K562 (cell line): ENCODE data around the gene ACOD1. TPM values are rescaled to one million over a fixed set of nuclear protein-coding genes. Genes with fewer than 3 reads are reported as not detected.

Experiments
- ATAC-seq: fragments of 200-7000 bp; cut with Tn5 transposase; 3 replicates; pipeline ENCODE4 v1.9.1; 2020; ENCODE audit warnings: moderate library complexity
- BruUV-seq: library from RNA; stranded (reverse); fragments of 400-500 nt; replicated peaks from 2 replicates; lab custom pipeline; 2021; lab: Mats Ljungman, UMichigan
- CTCF ChIA-PET: fragments of 300-600 bp; formaldehyde crosslinking; extraction: SDS; loops from one replicate; lab custom pipeline; 2021; ENCODE audit warnings: low intra/inter-chr PET ratio; lab: Yijun Ruan, JAX
- POLR2A ChIA-PET: fragments of 300-600, 350-650 bp; sonication (Branson Sonifier 250); formaldehyde crosslinking; extraction: SDS; loops from one replicate; lab custom pipeline; 2021; ENCODE audit warnings: antibody characterized with exemption, inconsistent platforms; lab: Yijun Ruan, JAX
- DNase-seq, 4 experiments: peaks; one replicate each; pipeline versions ENCODE4 v3.0.0 to v3.0.0-alpha.2; 2011 to 2018; ENCODE audit warnings: low spot score in 3 of 4, mixed read lengths in 3 of 4; ENCODE audit errors: extremely low read depth in 1 of 4
- FAIRE-seq: peaks from 2 replicates; lab custom pipeline; 2011; peaks lifted over from hg19 to GRCh38; lab: Jason Lieb, UNC
- H2AFZ ChIP-seq: 2 replicates; pipeline ENCODE4 v1.6.0; 2011; ENCODE audit warnings: low read depth, low read length, control low read depth, inconsistent platforms
- H3K27ac ChIP-seq: fragments of 200-600 bp; 3 replicates; pipeline ENCODE4 v1.8.0; 2011; ENCODE audit warnings: low read depth, mild to moderate bottlenecking, control low read depth, inconsistent platforms, low read length, moderate library complexity, mixed read lengths; ENCODE audit errors: extremely low read depth
- H3K27me3 ChIP-seq, 2 experiments: fragments of 300-600 bp in 1 of 2; 2 replicates in 1 of 2; 3 replicates in 1 of 2; pipeline versions ENCODE4 v1.6.0 to v1.8.0; 2011; ENCODE audit warnings: inconsistent platforms in 2 of 2, low read length in 2 of 2, mild to moderate bottlenecking in 1 of 2, mixed read lengths in 1 of 2, moderate library complexity in 1 of 2; ENCODE audit not compliant: control insufficient read depth in 2 of 2, insufficient read depth in 2 of 2
- H3K36me3 ChIP-seq: fragments of 300-600 bp; 3 replicates; pipeline ENCODE4 v1.8.0; 2011; ENCODE audit warnings: mild to moderate bottlenecking, low read length, inconsistent platforms; ENCODE audit not compliant: control insufficient read depth, insufficient read depth
- H3K4me1 ChIP-seq, 2 experiments: fragments of 200-600 bp in 1 of 2; replicated peaks in 1 of 2; 2 replicates in 1 of 2; 3 replicates in 1 of 2; pipeline versions ENCODE4 v1.5.1 to v1.8.0; 2011; ENCODE audit warnings: inconsistent platforms in 2 of 2, low read length in 2 of 2, mild to moderate bottlenecking in 1 of 2, mixed read lengths in 1 of 2, moderate library complexity in 1 of 2; ENCODE audit not compliant: control insufficient read depth in 2 of 2, insufficient read depth in 2 of 2
- H3K4me2 ChIP-seq: 2 replicates; pipeline ENCODE4 v1.6.1; 2011; ENCODE audit warnings: low read length, control low read depth, inconsistent platforms, mixed read lengths; ENCODE audit not compliant: insufficient read depth
- H3K4me3 ChIP-seq: fragments of 200-600 bp; sonication (generic), shearing (Covaris generic); 2 replicates; pipeline ENCODE4 v1.5.1; 2016; ENCODE audit warnings: control low read depth, inconsistent platforms
- H3K79me2 ChIP-seq: fragments of 200-600 bp; 3 replicates; pipeline ENCODE4 v1.8.0; 2011; ENCODE audit warnings: low read length, inconsistent platforms; ENCODE audit not compliant: control insufficient read depth, insufficient read depth
- H3K9ac ChIP-seq, 2 experiments: 2 replicates each; pipeline versions ENCODE4 v1.6.0 to v1.6.1; 2011; ENCODE audit warnings: low read depth in 2 of 2, low read length in 2 of 2, control low read depth in 1 of 2, inconsistent platforms in 1 of 2, mild to moderate bottlenecking in 1 of 2, mixed read lengths in 1 of 2; ENCODE audit not compliant: insufficient read depth in 1 of 2
- H3K9me1 ChIP-seq: one replicate; pipeline ENCODE4 v1.6.0; 2011; ENCODE audit warnings: inconsistent platforms, mild to moderate bottlenecking, low read length, moderate library complexity; ENCODE audit not compliant: control insufficient read depth, insufficient read depth
- H3K9me3 ChIP-seq: replicated peaks from 2 replicates; pipeline ENCODE4 v1.5.1; 2011; ENCODE audit warnings: low read depth, low read length, inconsistent platforms; ENCODE audit not compliant: control insufficient read depth, insufficient read depth
- H4K20me1 ChIP-seq: replicated peaks from 2 replicates; pipeline ENCODE4 v1.6.1; 2011; ENCODE audit warnings: low read length, inconsistent platforms, mixed read lengths; ENCODE audit not compliant: control insufficient read depth, insufficient read depth
- CSDE1 ChIP-seq, 2 experiments: fragments of 450-650 bp; IDR thresholded peaks; 2 replicates each; pipeline ENCODE4 v1.6.1; 2016; ENCODE audit warnings: mild to moderate bottlenecking in 1 of 2
- DEAF1 ChIP-seq: fragments of 450-650 bp; formaldehyde crosslinking; IDR thresholded peaks from 2 replicates; pipeline ENCODE4 v1.4.0; 2020; ENCODE audit warnings: mild to moderate bottlenecking, moderate library complexity
- E2F6 ChIP-seq, 2 experiments: IDR thresholded peaks; 2 replicates each; pipeline ENCODE4 v1.6.1; 2011; ENCODE audit warnings: borderline replicate concordance in 1 of 2, control low read depth in 1 of 2, low read depth in 1 of 2, low read length in 1 of 2, mild to moderate bottlenecking in 1 of 2, mixed read lengths in 1 of 2, moderate library complexity in 1 of 2; ENCODE audit not compliant: insufficient read depth in 1 of 2, insufficient read length in 1 of 2, poor library complexity in 1 of 2, severe bottlenecking in 1 of 2; ENCODE audit errors: extremely low read depth in 1 of 2
- GABPB1 ChIP-seq: sonication (generic); formaldehyde crosslinking; IDR thresholded peaks from 2 replicates; pipeline ENCODE4 v1.8.0; 2022; ENCODE audit warnings: mild to moderate bottlenecking, missing genetic modification reagents
- MCM3 ChIP-seq: fragments of 450-650 bp; IDR thresholded peaks from 2 replicates; pipeline ENCODE4 v1.6.1; 2016
- MEF2A ChIP-seq: IDR thresholded peaks from 2 replicates; pipeline ENCODE4 v1.6.1; 2011; ENCODE audit warnings: low read depth, mild to moderate bottlenecking, low read length, moderate library complexity; ENCODE audit not compliant: control insufficient read depth
- PURB ChIP-seq: sonication (generic); formaldehyde crosslinking; IDR thresholded peaks from 2 replicates; pipeline ENCODE4 v1.9.0; 2021; ENCODE audit warnings: low read depth, mild to moderate bottlenecking, missing genetic modification reagents
- RAD21 ChIP-seq, 2 experiments: fragments of 250-450 bp in 1 of 2; fragments of 450-650 bp in 1 of 2; sonication (Bioruptor Pico) in 1 of 2; formaldehyde crosslinking in 1 of 2; IDR thresholded peaks in 1 of 2; conservative IDR thresholded peaks in 1 of 2; 2 replicates each; pipeline versions ENCODE4 v1.4.0 to v1.8.0; 2020 to 2022; ENCODE audit warnings: mild to moderate bottlenecking in 2 of 2, moderate library complexity in 1 of 2
- SMC3 ChIP-seq: conservative IDR thresholded peaks from 2 replicates; pipeline ENCODE4 v1.6.1; 2011; ENCODE audit warnings: low read depth, low read length, improper control_type of control experiment; ENCODE audit not compliant: insufficient read depth
- ZHX1 ChIP-seq: fragments of 150-350 bp; conservative IDR thresholded peaks from 2 replicates; pipeline ENCODE4 v1.6.1; 2014; ENCODE audit warnings: low read length
- ZNF134 ChIP-seq: fragments of 250-450 bp; sonication (Bioruptor Pico); conservative IDR thresholded peaks from 2 replicates; pipeline ENCODE4 v1.4.0; 2020
- ZNF280B ChIP-seq: fragments of 250-450 bp; sonication (Bioruptor Pico); IDR thresholded peaks from 2 replicates; pipeline ENCODE4 v1.5.1; 2021; ENCODE audit warnings: mild to moderate bottlenecking
- ZNF75A ChIP-seq: fragments of 450-650 bp; formaldehyde crosslinking; IDR thresholded peaks from 2 replicates; pipeline ENCODE4 v1.4.0; 2020; ENCODE audit warnings: mild to moderate bottlenecking
- WGBS: fragments of 100-300 bp; shearing (Covaris generic); methylation state at CpG from one replicate; pipeline ENCODE4 v1.1.6; 2016; ENCODE audit warnings: low coverage, mixed read lengths; ENCODE audit not compliant: insufficient coverage; ENCODE audit errors: missing lambda C conversion rate; 5-methylcytosine and 5-hydroxymethylcytosine counted together
- in situ Hi-C: fragments of 300-500 bp; cut with MboI; formaldehyde crosslinking; loops from 4 replicates; pipeline ENCODE4 v1.15.0; 2018; ENCODE audit warnings: inconsistent platforms, mixed read lengths
- intact Hi-C: fragments of 100-400 bp; cut with micrococcal nuclease; formaldehyde crosslinking; loops from 2 replicates; pipeline ENCODE4 v1.14.2; 2022
- polyA plus RNA-seq, 8 experiments: library from polyadenylated mRNA; depleted of rRNA in 4 of 8; stranded (reverse) in 5 of 8; unstranded in 3 of 8; fragments of >200 nt; fragmentation: Nextera tagmentation in 2 of 8; fragmentation: Illumina TruSeq in 1 of 8; extraction: Ambion mirVana in 2 of 8; extraction: Trizol in 1 of 8; gene quantifications; 2 replicates each; pipeline versions ENCODE4 v1.2.1 to v1.2.3, GENCODE V29; 2011 to 2014; ENCODE audit warnings: inconsistent platforms in 1 of 8, missing spikeins in 1 of 8
- total RNA-seq, 7 experiments: library from RNA; depleted of rRNA in 6 of 7; stranded (reverse); fragments of >200 nt in 6 of 7; fragmentation: Illumina TruSeq in 2 of 7; extraction: Trizol in 2 of 7; gene quantifications; 2 replicates each; pipeline versions ENCODE4 v1.2.1 to v1.2.3, GENCODE V29; 2011 to 2021; ENCODE audit warnings: low replicate concordance in 1 of 7

The ACOD1 gene
- total and polyA plus RNA-seq, 9 of the 15 experiments (the other 6 are each of a cell fraction or from before 2014, with no cell fraction given): not detected

GRCh38 chr13:77002590-77003190 is 54.4 kb downstream of the ACOD1 start:
- H3K4me1 ChIP-seq: no peaks in the 10 kb centered on the region
- no peaks in the 10 kb centered on the region for H4K20me1 ChIP-seq
- no peaks in the 10 kb centered on the region for H3K9me1 ChIP-seq
- H3K27me3 ChIP-seq: no peaks in the 10 kb centered on the region
- no peak overlapping the region for H2AFZ ChIP-seq
- WGBS: 50% methylated on average over 2 of the region's 7 CpGs
- peak in 2 of 4 experiments; percentile 9 to 32 for DNase-seq
- H3K79me2 ChIP-seq: no peaks in the 10 kb centered on the region; the same call in 1 of the 3 replicates
- no peak overlapping the region for H3K27ac ChIP-seq
- FAIRE-seq: peak; percentile 80
- H3K4me3 ChIP-seq: no peak overlapping the region
- POLR2A ChIA-PET: interaction anchor here (0.6 to 2.2 kb wide), 4 partner anchors 10 to 24 kb away, joined by 3 to 9 read pairs (median 3); no protein-coding TSS in a partner anchor
- ATAC-seq: peak; percentile 76
- in situ Hi-C loops (no loop called here), intact Hi-C loops (loop anchor here (5.0 kb wide), 1 partner anchor 475 kb away; no protein-coding TSS in a partner anchor)
- no peak overlapping the region for H3K9ac ChIP-seq
- H3K9me3 ChIP-seq: no peaks in the 10 kb centered on the region
- H3K36me3 ChIP-seq: peaks cover 56% of the 10 kb centered on the region
- BruUV-seq: no TSS peak
- no peak overlapping the region for H3K4me2 ChIP-seq
- CTCF ChIA-PET: interaction anchor here (0.6 kb wide), 1 partner anchor 14 kb away, joined by 3 read pairs; no protein-coding TSS in a partner anchor
- TF ChIP-seq GABPB1 (CRISPR knock-in tag): no peak
- no peak for TF ChIP-seq ZNF280B (CRISPR knock-in tag)
- no peak for TF ChIP-seq MCM3
- TF ChIP-seq RAD21 (CRISPR knock-in tag; conservative IDR thresholded peaks at IDR 0.05 in 1 of 2, IDR thresholded peaks at IDR 0.05 in 1 of 2): peak in 1 of 2 experiments; percentile 36; a peak in 2 of 4 replicates
- TF ChIP-seq ZNF134 (CRISPR knock-in tag): no peak
- TF ChIP-seq SMC3: 0 out of 2 replicates have a peak, but pooled peaks have one; percentile 13
- TF ChIP-seq DEAF1 (CRISPR knock-in tag): 0 out of 2 replicates have a peak, but pooled peaks have one; percentile 8
- TF ChIP-seq PURB (CRISPR knock-in tag): no peak
- TF ChIP-seq ZHX1: no peak
- TF ChIP-seq CSDE1 (IDR thresholded peaks at IDR 0.05): no peak
- TF ChIP-seq ZNF75A (CRISPR knock-in tag): no peak
- TF ChIP-seq E2F6 (IDR thresholded peaks at IDR 0.05; ENCODE audit: borderline replicate concordance in 1 of 2, extremely low read depth in 1 of 2, insufficient read depth in 1 of 2, insufficient read length in 1 of 2, low read depth in 1 of 2, low read length in 1 of 2, poor library complexity in 1 of 2, severe bottlenecking in 1 of 2): no peak
- TF ChIP-seq MEF2A: no peak
